Endothelial cell of umbilical vein (primary cell): ENCODE measurements around the gene CBFB.

ENCODE experiments used
- CTCF ChIP-seq, 2 donors: IDR thresholded peaks; 1 replicate in 1 of 2; 2 replicates in 1 of 2; pipeline ENCODE4 v1.5.1; 2011; ENCODE audit warnings: low read length in 2 of 2, mild to moderate bottlenecking in 2 of 2, moderate library complexity in 2 of 2, control low read depth in 1 of 2, inconsistent platforms in 1 of 2, low read depth in 1 of 2; ENCODE audit not compliant: insufficient read depth in 1 of 2; ENCODE audit errors: extremely low read depth in 1 of 2
- EZH2 ChIP-seq: IDR thresholded peaks from 2 replicates; pipeline ENCODE4 v1.6.1; 2012; ENCODE audit warnings: borderline replicate concordance, low read depth, mild to moderate bottlenecking, moderate library complexity, low read length, inconsistent platforms; ENCODE audit not compliant: severe bottlenecking
- GATA2 ChIP-seq: IDR thresholded peaks from 2 replicates; pipeline ENCODE4 v1.7.0; 2011; ENCODE audit warnings: low read depth, mild to moderate bottlenecking, moderate library complexity, mixed read lengths, low read length; ENCODE audit not compliant: insufficient read length, insufficient read depth
- POLR2A ChIP-seq: IDR thresholded peaks from 2 replicates; pipeline ENCODE4 v1.6.1; 2012; ENCODE audit warnings: low read depth, mild to moderate bottlenecking, control low read depth, low read length
- POLR2AphosphoS5 ChIP-seq: IDR thresholded peaks from 2 replicates; pipeline ENCODE4 v1.6.1; 2012; ENCODE audit warnings: low read depth, mild to moderate bottlenecking, control low read depth, low read length, moderate library complexity; ENCODE audit not compliant: insufficient read depth

- TF ChIP-seq POLR2A = no peak
- no peak for TF ChIP-seq EZH2
- TF ChIP-seq CTCF (IDR thresholded peaks at IDR 0.05; ENCODE audit: extremely low read depth in 1 of 2, insufficient read depth in 1 of 2, low read depth in 1 of 2, low read length in 2 of 2) = no peak
- TF ChIP-seq POLR2AphosphoS5 = no peak
- TF ChIP-seq GATA2 = no peak
Measured at GRCh38 chr16:67104845-67105244, 75.9 kb downstream of the CBFB start.
